ENCODE results near the gene FNBP1L.
A peak's percentile ranks its signal among the peaks of the same experiment; 100 is the strongest.

Gene FNBP1L

DNA sequence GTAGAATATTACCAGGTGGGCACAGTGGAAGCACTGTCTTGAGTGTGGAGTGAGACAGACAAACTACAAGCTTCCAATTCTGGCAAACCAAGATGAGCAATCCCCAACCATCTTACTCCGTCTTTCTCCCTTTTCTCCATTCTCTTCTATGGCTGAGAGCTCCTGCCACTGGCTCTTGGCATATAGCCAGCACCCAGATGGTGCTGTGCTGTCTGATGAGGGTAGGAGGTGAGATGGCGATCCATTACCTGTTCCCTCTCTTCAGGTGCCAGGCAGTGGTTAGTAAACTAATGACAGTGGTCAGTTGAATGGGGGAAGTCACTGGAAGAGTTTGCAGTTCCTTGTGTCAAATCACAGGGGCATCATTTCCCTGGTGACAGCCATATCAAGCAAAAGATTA lies 108.4 kb downstream of the FNBP1L start:
- H3K27ac ChIP-seq: peak overlapping the region; percentile 17; the same call in 1 of the 2 replicates
- TF ChIP-seq, protein P1, sequence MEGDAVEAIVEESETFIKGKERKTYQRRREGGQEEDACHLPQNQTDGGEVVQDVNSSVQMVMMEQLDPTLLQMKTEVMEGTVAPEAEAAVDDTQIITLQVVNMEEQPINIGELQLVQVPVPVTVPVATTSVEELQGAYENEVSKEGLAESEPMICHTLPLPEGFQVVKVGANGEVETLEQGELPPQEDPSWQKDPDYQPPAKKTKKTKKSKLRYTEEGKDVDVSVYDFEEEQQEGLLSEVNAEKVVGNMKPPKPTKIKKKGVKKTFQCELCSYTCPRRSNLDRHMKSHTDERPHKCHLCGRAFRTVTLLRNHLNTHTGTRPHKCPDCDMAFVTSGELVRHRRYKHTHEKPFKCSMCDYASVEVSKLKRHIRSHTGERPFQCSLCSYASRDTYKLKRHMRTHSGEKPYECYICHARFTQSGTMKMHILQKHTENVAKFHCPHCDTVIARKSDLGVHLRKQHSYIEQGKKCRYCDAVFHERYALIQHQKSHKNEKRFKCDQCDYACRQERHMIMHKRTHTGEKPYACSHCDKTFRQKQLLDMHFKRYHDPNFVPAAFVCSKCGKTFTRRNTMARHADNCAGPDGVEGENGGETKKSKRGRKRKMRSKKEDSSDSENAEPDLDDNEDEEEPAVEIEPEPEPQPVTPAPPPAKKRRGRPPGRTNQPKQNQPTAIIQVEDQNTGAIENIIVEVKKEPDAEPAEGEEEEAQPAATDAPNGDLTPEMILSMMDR (conservative IDR thresholded peaks at IDR 0.05): no peak
- no peak for TF ChIP-seq ZFX (IDR thresholded peaks at IDR 0.05)

DNA sequence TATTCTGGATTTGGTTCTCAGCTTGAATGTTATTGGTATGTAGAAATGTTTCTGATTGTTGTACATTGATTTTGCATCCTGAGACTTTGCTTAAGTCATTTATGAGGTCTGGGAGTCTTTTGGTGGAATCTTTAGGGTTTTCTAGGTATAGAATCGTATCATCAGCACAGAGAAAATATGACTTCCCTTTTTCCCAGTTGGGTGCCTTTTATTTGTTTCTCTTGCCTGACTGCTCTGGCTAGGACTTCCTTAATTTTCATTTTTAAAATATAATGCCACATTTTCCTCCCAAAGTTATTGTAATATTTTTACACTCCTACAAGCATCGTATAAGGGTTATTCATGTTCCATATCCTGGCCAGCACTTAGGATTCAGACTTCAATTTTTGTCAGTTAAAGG lies 111.1 kb downstream of the FNBP1L start:
- TF ChIP-seq, protein P1 (conservative IDR thresholded peaks at IDR 0.05): no peak
- TF ChIP-seq ZFX (IDR thresholded peaks at IDR 0.05): no peak
- H3K27ac ChIP-seq: no peak overlapping the region

DNA sequence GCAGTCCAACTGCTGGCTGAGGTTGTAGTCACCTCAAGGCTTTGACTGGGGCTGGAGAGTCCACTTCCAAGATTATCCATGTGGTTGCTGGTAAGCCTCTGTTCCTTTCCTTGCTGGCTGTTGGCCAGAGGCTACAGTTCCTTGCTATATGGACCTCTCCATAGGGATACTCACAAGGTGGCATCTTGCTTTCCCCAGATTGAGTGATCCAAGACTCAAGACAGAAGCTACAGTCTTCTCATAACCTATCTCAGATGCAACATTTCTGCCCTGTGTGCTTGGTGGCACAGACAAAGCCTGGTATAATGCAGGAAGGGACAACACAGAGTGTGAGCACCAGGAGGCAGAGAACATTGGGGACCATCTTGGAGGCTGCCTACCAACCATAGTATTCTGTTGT lies 111.8 kb downstream of the FNBP1L start:
- no peak for TF ChIP-seq ZFX (IDR thresholded peaks at IDR 0.05)
- TF ChIP-seq, protein P1 (conservative IDR thresholded peaks at IDR 0.05): no peak
- no peak overlapping the region for H3K27ac ChIP-seq

DNA sequence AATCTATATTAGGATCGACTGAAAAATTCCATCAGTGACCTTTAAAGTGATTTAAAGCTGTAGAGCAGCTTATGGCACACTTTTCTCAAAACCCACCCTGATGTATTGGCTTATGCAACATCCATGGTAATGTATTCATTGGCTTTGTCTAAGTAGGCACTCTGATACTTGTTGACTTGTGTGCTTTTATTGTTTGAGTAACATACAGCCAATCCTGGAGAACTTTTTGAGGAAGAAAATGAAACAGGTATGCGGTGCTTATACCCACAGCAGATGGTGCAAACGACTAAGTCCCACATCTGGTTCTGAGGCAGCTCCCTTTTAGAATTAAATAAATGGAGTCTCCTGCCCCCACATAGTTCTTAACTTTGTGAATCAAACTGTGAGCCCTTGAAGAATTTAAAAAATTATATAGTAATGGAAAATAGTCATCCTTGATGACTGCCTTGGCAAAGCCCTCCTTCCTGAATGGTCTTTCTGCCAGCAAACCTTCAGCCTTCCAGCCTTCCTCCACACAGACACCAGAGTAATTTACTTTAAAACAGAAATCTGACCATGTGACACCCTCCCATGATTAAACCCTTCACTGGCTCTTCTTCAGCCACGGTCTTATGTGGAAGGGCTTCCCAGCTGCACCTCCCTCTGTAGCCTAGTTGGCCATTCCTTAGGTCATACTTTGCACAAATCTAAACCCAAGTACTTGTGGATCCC lies 117.7 kb downstream of the FNBP1L start:
- TF ChIP-seq ZFX (IDR thresholded peaks at IDR 0.05): no peak
- TF ChIP-seq, protein P1 (conservative IDR thresholded peaks at IDR 0.05): no peak
- H3K27ac ChIP-seq: no peak overlapping the region

DNA sequence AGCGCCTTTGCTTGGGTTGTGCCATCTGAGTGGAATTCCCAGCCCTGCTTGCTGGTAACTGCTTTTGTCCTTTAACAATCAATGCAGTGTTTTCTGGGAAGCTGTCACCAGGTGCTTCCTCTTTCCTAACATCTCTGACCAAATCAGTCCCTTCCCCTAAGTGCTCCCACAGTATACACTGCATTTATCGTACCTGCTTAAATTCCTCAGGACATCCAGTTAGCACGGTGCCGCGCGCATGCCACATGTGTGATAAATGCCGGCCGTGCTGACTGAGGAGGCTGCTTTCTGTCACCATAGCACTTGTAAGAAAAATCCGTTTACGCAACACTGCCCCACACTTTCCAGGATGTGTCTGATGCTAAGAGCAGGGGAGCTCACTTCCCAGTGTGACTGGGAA lies 118.3 kb downstream of the FNBP1L start:
- no peak overlapping the region for H3K27ac ChIP-seq
- TF ChIP-seq, protein P1 (conservative IDR thresholded peaks at IDR 0.05): no peak
- no peak for TF ChIP-seq ZFX (IDR thresholded peaks at IDR 0.05)

DNA sequence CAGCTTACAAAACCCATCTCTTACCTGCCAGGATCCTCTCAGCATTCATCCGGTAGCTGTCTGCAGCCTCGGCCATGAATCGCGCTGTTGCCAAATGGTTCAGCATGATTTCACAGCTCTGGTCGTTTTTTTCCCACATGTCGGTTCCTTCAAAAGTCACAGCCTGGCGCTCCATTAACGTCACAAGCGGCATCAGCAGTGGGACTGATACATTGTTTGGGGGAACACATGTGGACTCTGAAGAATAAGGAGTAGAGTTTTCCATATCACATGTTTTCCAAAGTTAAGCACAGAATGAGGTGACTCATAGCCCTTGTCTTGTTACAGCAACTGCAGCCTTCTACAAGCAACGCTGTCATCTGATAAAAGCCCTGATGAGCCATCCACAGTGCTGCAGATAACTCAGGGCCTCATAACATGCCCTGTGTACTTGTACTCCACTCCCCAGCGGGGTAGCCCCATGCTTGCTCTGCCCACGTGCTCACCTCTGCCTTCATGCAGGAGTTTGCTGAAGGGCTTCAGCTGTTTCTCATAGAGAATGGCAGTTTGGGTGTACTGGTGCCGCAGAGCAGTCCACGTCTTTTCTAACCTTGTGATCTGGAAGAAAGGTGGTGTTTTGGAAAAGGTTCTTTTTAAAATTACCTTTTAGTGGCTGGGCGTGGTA lies 119.5 kb downstream of the FNBP1L start:
- TF ChIP-seq ZFX (IDR thresholded peaks at IDR 0.05): no peak
- TF ChIP-seq, protein P1 (conservative IDR thresholded peaks at IDR 0.05): no peak
- H3K27ac ChIP-seq: no peak overlapping the region

DNA sequence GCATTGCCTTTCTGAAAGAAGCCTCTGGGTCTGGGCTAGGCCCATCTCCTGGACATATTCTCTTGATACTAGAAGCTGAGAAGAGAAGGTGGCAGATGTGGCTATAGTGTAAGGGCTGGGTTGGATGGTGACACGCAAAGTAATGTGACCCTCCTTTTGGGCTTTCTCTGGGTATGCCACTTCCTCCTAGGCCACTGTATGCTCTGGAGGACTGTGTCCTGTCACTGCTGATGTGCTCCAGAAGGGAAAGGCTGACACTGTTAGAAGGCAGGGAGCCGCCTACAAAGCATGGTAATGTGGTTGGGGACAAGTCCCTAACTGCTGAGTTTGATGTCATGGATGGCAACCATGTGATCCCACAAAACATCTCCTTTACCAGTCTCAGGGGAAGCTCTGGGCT lies 121.6 kb downstream of the FNBP1L start:
- no peak for TF ChIP-seq ZFX (IDR thresholded peaks at IDR 0.05)
- TF ChIP-seq, protein P1 (conservative IDR thresholded peaks at IDR 0.05): no peak
- H3K27ac ChIP-seq: no peak overlapping the region

Measured in C4-2B (cell line).